Caco-2 (cell line): ENCODE data around the gene ING4. TPM values are rescaled to one million over a fixed set of nuclear protein-coding genes. Genes with fewer than 3 reads are reported as not detected.
A peak's percentile ranks its signal among the peaks of the same experiment; 100 is the strongest.

Experiments
- BruUV-seq: library from RNA; stranded (reverse); fragments of 400-500 nt; replicated peaks from 2 replicates; lab custom pipeline; 2021; lab: Mats Ljungman, UMichigan
- CTCF ChIA-PET: fragments of 300-600 bp; sonication (Branson Sonifier 250); formaldehyde crosslinking; loops from one replicate; lab custom pipeline; 2022; ENCODE audit warnings: antibody characterized with exemption; lab: Charles Lee
- POLR2A ChIA-PET: fragments of 300-600 bp; sonication (Branson Sonifier 250); formaldehyde crosslinking; loops from one replicate; lab custom pipeline; 2022; ENCODE audit warnings: antibody characterized with exemption; lab: Charles Lee
- DNase-seq, 2 experiments: peaks; one replicate each; pipeline versions ENCODE4 v3.0.0 to v3.0.0-alpha.2; 2020 to 2022
- H3K27me3 ChIP-seq: replicated peaks from 2 replicates; pipeline ENCODE4 v1.6.0; 2011; ENCODE audit warnings: low read length; ENCODE audit not compliant: control insufficient read depth, insufficient read depth
- H3K36me3 ChIP-seq: 2 replicates; pipeline ENCODE4 v1.5.1; 2011; ENCODE audit warnings: low read length; ENCODE audit not compliant: control insufficient read depth, insufficient read depth
- H3K4me1 ChIP-seq: fragments of 250-450 bp; sonication (Bioruptor Pico); 2 replicates; pipeline ENCODE4 v1.5.1; 2020; ENCODE audit warnings: mild to moderate bottlenecking
- H3K4me3 ChIP-seq: 2 replicates; pipeline ENCODE4 v1.5.1; 2011; ENCODE audit warnings: low read depth, mild to moderate bottlenecking, control low read depth, low read length
- H3K9me3 ChIP-seq: fragments of 250-450 bp; sonication (Bioruptor Pico); 2 replicates; pipeline ENCODE4 v1.5.1; 2020; ENCODE audit warnings: mild to moderate bottlenecking, moderate library complexity
- H3K27ac Mint-ChIP-seq: one replicate; pipeline ENCODE4 v1.8.0; 2022; ENCODE audit warnings: mixed read lengths; ENCODE audit not compliant: unreplicated experiment
- H3K27me3 Mint-ChIP-seq: one replicate; pipeline ENCODE4 v1.8.0; 2022; ENCODE audit warnings: mixed read lengths; ENCODE audit not compliant: insufficient read depth, unreplicated experiment
- H3K36me3 Mint-ChIP-seq: one replicate; pipeline ENCODE4 v1.8.0; 2022; ENCODE audit warnings: mild to moderate bottlenecking, mixed read lengths; ENCODE audit not compliant: insufficient read depth, unreplicated experiment
- H3K4me1 Mint-ChIP-seq: one replicate; pipeline ENCODE4 v1.8.0; 2022; ENCODE audit warnings: low read depth, mixed read lengths; ENCODE audit not compliant: unreplicated experiment
- H3K4me3 Mint-ChIP-seq: one replicate; pipeline ENCODE4 v1.8.0; 2022; ENCODE audit warnings: mild to moderate bottlenecking, moderate library complexity, mixed read lengths; ENCODE audit not compliant: unreplicated experiment
- H3K9me3 Mint-ChIP-seq: one replicate; pipeline ENCODE4 v1.8.0; 2022; ENCODE audit warnings: mixed read lengths; ENCODE audit not compliant: unreplicated experiment
- intact Hi-C: fragments of 100-400 bp; cut with micrococcal nuclease; formaldehyde crosslinking; loops from one replicate; pipeline ENCODE4 v1.10.0; 2022; ENCODE audit not compliant: unreplicated experiment
- total RNA-seq: library from RNA; stranded (reverse); gene quantifications from 2 replicates; pipeline ENCODE4 v1.2.3, GENCODE V29; 2022
- TF ChIP-seq, protein P1 (sequence below), 2 experiments: fragments of 200-600 bp in 1 of 2; IDR thresholded peaks; 1 replicate in 1 of 2; 2 replicates in 1 of 2; pipeline versions ENCODE4 v1.5.1 to v1.8.0; 2011 to 2022; ENCODE audit warnings: antibody characterized with exemption in 1 of 2, control low read depth in 1 of 2, inconsistent platforms in 1 of 2, low read depth in 1 of 2, low read length in 1 of 2, mild to moderate bottlenecking in 1 of 2, moderate library complexity in 1 of 2; ENCODE audit not compliant: insufficient read depth in 1 of 2, severe bottlenecking in 1 of 2, unreplicated experiment in 1 of 2

ING4 gene
- total RNA-seq, 1 experiment from 2014 or later = 32.8 TPM

GRCh38 chr12:6608592-6609281 lies 54.2 kb downstream of the ING4 start:
- Histone ChIP-seq H3K36me3 (peaks cover 5% of the 10 kb centered on the region; the same call in 1 of the 2 replicates), H3K9me3 (no peaks in the 10 kb centered on the region), H3K4me3 (no peak overlapping the region), H3K4me1 (peaks cover 43% of the 10 kb centered on the region), H3K27me3 (no peaks in the 10 kb centered on the region)
- Mint-ChIP-seq H3K4me1 (peaks cover 13% of the 10 kb centered on the region), H3K4me3 (no peak overlapping the region), H3K27ac (no peak overlapping the region), H3K36me3 (peaks cover 21% of the 10 kb centered on the region), H3K9me3 (no peaks in the 10 kb centered on the region), H3K27me3 (no peaks in the 10 kb centered on the region)
- peak; percentile 57 to 70 for DNase-seq
- POLR2A ChIA-PET = interaction anchor here (0.6 to 0.7 kb wide), 2 partner anchors 41 to 75 kb away, joined by 3 to 4 read pairs; partner anchors contain the start of genes GAPDH and NOP2
- CTCF ChIA-PET = no interaction called here
- TF ChIP-seq, protein P1, sequence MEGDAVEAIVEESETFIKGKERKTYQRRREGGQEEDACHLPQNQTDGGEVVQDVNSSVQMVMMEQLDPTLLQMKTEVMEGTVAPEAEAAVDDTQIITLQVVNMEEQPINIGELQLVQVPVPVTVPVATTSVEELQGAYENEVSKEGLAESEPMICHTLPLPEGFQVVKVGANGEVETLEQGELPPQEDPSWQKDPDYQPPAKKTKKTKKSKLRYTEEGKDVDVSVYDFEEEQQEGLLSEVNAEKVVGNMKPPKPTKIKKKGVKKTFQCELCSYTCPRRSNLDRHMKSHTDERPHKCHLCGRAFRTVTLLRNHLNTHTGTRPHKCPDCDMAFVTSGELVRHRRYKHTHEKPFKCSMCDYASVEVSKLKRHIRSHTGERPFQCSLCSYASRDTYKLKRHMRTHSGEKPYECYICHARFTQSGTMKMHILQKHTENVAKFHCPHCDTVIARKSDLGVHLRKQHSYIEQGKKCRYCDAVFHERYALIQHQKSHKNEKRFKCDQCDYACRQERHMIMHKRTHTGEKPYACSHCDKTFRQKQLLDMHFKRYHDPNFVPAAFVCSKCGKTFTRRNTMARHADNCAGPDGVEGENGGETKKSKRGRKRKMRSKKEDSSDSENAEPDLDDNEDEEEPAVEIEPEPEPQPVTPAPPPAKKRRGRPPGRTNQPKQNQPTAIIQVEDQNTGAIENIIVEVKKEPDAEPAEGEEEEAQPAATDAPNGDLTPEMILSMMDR (IDR thresholded peaks at IDR 0.05; ENCODE audit: insufficient read depth in 1 of 2, low read depth in 1 of 2, low read length in 1 of 2, severe bottlenecking in 1 of 2, unreplicated experiment in 1 of 2) = peak in 1 of 2 experiments; percentile 8
- intact Hi-C loops = loop anchor here (5.0 kb wide), 1 partner anchor 41 kb away; the partner anchor contains the start of gene NOP2
- no TSS peak for BruUV-seq

- Mint-ChIP-seq H3K36me3 (peaks cover 29% of the 10 kb centered on the region), H3K27ac (no peak overlapping the region), H3K27me3 (no peaks in the 10 kb centered on the region), H3K4me1 (peaks cover 20% of the 10 kb centered on the region), H3K4me3 (no peak overlapping the region), H3K9me3 (no peaks in the 10 kb centered on the region)
- peak; percentile 76 to 87 for DNase-seq
- CTCF ChIA-PET = interaction anchor here (0.6 kb wide), 1 partner anchor 55 kb away, joined by 3 read pairs; no protein-coding TSS in a partner anchor
- TF ChIP-seq, protein P1 (IDR thresholded peaks at IDR 0.05; ENCODE audit: insufficient read depth in 1 of 2, low read depth in 1 of 2, low read length in 1 of 2, severe bottlenecking in 1 of 2, unreplicated experiment in 1 of 2) = no peak
- Histone ChIP-seq H3K9me3 (no peaks in the 10 kb centered on the region), H3K4me1 (peaks cover 38% of the 10 kb centered on the region), H3K4me3 (peak overlapping the region; percentile 86), H3K36me3 (peaks cover 6% of the 10 kb centered on the region; the same call in 1 of the 2 replicates), H3K27me3 (no peaks in the 10 kb centered on the region)
- no TSS peak for BruUV-seq
- POLR2A ChIA-PET = interaction anchor here (0.6 to 0.7 kb wide), 2 partner anchors 40 to 74 kb away, joined by 3 to 4 read pairs; partner anchors contain the start of genes GAPDH and NOP2
- intact Hi-C loops = loop anchor here (5.0 kb wide), 1 partner anchor 41 kb away; the partner anchor contains the start of gene NOP2
These were observed 54.9 kb downstream of the ING4 start for GRCh38 chr12:6607751-6608591.
